Measurements from ENCODE around the gene SHKBP1. TPM values are rescaled to one million over a fixed set of nuclear protein-coding genes. Genes with fewer than 3 reads are reported as not detected.

SHKBP1 gene
- total RNA-seq, 4 donors from 2014 or later = 33.3 to 52.1 (median 42.9) TPM

GRCh38 chr19:40630571-40631160 lies 54.0 kb downstream of the SHKBP1 start:
- peaks cover 6 to 13% of the 10 kb centered on the region in 2 donors for H3K36me3 ChIP-seq
- H3K27me3 ChIP-seq = no peaks in the 10 kb centered on the region
- no peak for TF ChIP-seq CTCF (IDR thresholded peaks at IDR 0.05)
- TF ChIP-seq POLR2A (IDR thresholded peaks at IDR 0.05) = no peak
- no peak for DNase-seq
- H3K27ac ChIP-seq = no peak overlapping the region
- intact Hi-C loops (cut with DNase I) = loop anchor here (10.0 kb wide), 1 partner anchor 486 kb away; no protein-coding TSS in a partner anchor
- no peaks in the 10 kb centered on the region for H3K9me3 ChIP-seq
- peaks cover 0 to 6% of the 10 kb centered on the region in 2 donors for H3K4me1 ChIP-seq
- 82 to 83% methylated on average over 15 to 16 of the region's 16 CpGs for WGBS, 2 donors
- H3K4me3 ChIP-seq (replicated peaks in 1 of 3) = no peak overlapping the region

GRCh38 chr19:40632311-40633036 lies 55.8 kb downstream of the SHKBP1 start:
- DNase-seq = no peak
- WGBS, 2 donors = 75 to 87% methylated on average over 3 of the region's 3 CpGs
- H3K4me1 ChIP-seq = peaks cover 0 to 6% of the 10 kb centered on the region in 2 donors
- H3K27ac ChIP-seq = no peak overlapping the region
- no peaks in the 10 kb centered on the region for H3K9me3 ChIP-seq
- no peak overlapping the region for H3K4me3 ChIP-seq (replicated peaks in 1 of 3)
- H3K27me3 ChIP-seq = no peaks in the 10 kb centered on the region
- TF ChIP-seq CTCF (IDR thresholded peaks at IDR 0.05) (no peak), POLR2A (IDR thresholded peaks at IDR 0.05) (no peak)
- intact Hi-C loops (cut with DNase I) = loop anchor here (10.0 kb wide), 1 partner anchor 488 kb away; no protein-coding TSS in a partner anchor
- peaks cover 0 to 6% of the 10 kb centered on the region in 2 donors for H3K36me3 ChIP-seq

GRCh38 chr19:40633207-40633606 lies 56.5 kb downstream of the SHKBP1 start:
- Histone ChIP-seq H3K4me1 (peaks cover 0 to 6% of the 10 kb centered on the region in 2 donors), H3K27ac (no peak overlapping the region), H3K9me3 (no peaks in the 10 kb centered on the region), H3K4me3 (replicated peaks in 1 of 3) (no peak overlapping the region), H3K27me3 (no peaks in the 10 kb centered on the region), H3K36me3 (peaks cover 0 to 6% of the 10 kb centered on the region in 2 donors)
- 79 to 84% methylated on average over 5 of the region's 5 CpGs for WGBS, 2 donors
- no peak for DNase-seq
- intact Hi-C loops (cut with DNase I) = loop anchor here (10.0 kb wide), 1 partner anchor 488 kb away; no protein-coding TSS in a partner anchor
- no peak for TF ChIP-seq CTCF (IDR thresholded peaks at IDR 0.05)
- no peak for TF ChIP-seq POLR2A (IDR thresholded peaks at IDR 0.05)

- no peak for DNase-seq
- 73 to 82% methylated on average over 1 of the region's 1 CpG for WGBS, 2 donors
- TF ChIP-seq POLR2A (IDR thresholded peaks at IDR 0.05) = no peak
- TF ChIP-seq CTCF (IDR thresholded peaks at IDR 0.05) = no peak
- intact Hi-C loops (cut with DNase I) = loop anchor here (10.0 kb wide), 1 partner anchor 494 kb away; no protein-coding TSS in a partner anchor
- no peak overlapping the region for H3K27ac ChIP-seq
- H3K4me1 ChIP-seq = peaks cover 0 to 9% of the 10 kb centered on the region in 2 donors
- no peaks in the 10 kb centered on the region for H3K27me3 ChIP-seq
- H3K36me3 ChIP-seq = no peaks in the 10 kb centered on the region
- H3K4me3 ChIP-seq (replicated peaks in 1 of 3) = no peak overlapping the region
- no peaks in the 10 kb centered on the region for H3K9me3 ChIP-seq
Observed at GRCh38 chr19:40638327-40638726, 61.7 kb downstream of the SHKBP1 start.

- H3K4me1 ChIP-seq = peaks cover under 1 to 3% of the 10 kb centered on the region in 2 donors
- WGBS, 2 donors = 79 to 87% methylated on average over 6 of the region's 6 CpGs
- no peak overlapping the region for H3K4me3 ChIP-seq (replicated peaks in 1 of 3)
- H3K27me3 ChIP-seq = no peaks in the 10 kb centered on the region
- intact Hi-C loops (cut with DNase I) = loop anchor here (10.0 kb wide), 1 partner anchor 495 kb away; no protein-coding TSS in a partner anchor
- H3K36me3 ChIP-seq = no peaks in the 10 kb centered on the region
- TF ChIP-seq CTCF (IDR thresholded peaks at IDR 0.05) (no peak), POLR2A (IDR thresholded peaks at IDR 0.05) (no peak)
- H3K9me3 ChIP-seq = no peaks in the 10 kb centered on the region
- DNase-seq = no peak
- H3K27ac ChIP-seq = no peak overlapping the region
Observed at GRCh38 chr19:40639638-40639982, 62.9 kb downstream of the SHKBP1 start.
